GM21825 (cell line): ENCODE measurements around the gene CCDC167.
A peak's percentile ranks its signal among the peaks of the same experiment; 100 is the strongest.
"Not testable (repeated sequence)": the region's sequence is repeated elsewhere in the genome, so short reads cannot be mapped to it uniquely, and the experiment has no call there.

Experiments used
- ATAC-seq: cut with Tn5 transposase; IDR thresholded peaks from one replicate; pipeline ENCODE4 v1.9.1; 2021; ENCODE audit warnings: mild to moderate bottlenecking, moderate library complexity; ENCODE audit not compliant: unreplicated experiment

CCDC167 gene

DNA sequence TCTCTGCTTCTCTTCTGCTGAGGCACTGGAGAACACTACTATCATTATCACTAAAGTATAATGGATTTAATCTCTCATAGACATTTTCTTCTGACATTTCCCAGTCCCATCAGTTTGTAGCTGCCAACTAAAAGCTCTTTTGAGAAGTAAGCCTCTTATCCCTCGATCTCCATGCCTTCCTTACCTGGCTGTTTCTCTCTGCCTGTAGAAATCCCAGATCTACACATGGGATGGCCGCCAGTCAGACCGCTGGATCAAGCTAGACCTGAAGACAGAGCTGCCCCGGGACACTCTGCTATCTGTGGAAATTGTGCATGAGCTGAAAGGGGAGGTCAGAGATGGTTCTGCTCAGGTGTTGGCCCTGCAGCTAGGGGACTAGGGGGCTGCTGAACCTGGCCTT lies 25.4 kb downstream of the CCDC167 start:
- ATAC-seq: no peak

DNA sequence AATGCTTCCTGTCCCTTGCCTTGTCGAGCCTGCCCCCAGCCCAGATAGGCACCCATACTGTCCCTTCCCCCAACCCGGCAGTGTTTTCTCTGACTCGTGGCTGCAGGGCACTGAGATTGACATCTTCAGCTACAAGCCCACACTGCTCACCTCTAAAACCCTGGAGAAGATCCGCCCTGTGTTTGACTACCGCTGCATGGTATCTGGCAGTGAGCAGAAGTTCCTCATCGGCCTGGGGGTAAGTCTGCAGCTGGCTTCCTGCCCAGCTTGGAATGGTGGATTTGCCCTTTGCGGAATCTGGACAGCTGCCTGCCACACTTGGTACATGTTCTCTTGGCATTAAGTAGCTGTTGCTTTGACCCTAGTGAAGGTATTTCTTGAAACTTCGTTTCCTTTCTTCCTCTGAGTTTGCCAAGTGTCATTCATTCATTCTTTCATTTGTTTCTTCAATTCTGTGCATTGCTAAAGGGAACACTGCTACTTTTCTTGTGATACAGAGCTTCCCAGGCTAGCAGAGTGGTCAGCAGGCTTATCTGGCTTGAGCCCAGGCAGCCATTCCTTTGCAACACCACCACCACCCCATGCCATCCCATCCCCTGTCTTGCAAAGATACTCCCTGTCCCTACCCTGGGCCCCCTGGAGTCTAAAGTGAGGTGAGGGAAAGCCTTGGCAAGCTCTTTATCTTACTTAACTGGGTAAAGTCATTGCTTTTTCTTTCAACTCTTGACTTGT lies 26.2 kb downstream of the CCDC167 start:
- no peak for ATAC-seq

DNA sequence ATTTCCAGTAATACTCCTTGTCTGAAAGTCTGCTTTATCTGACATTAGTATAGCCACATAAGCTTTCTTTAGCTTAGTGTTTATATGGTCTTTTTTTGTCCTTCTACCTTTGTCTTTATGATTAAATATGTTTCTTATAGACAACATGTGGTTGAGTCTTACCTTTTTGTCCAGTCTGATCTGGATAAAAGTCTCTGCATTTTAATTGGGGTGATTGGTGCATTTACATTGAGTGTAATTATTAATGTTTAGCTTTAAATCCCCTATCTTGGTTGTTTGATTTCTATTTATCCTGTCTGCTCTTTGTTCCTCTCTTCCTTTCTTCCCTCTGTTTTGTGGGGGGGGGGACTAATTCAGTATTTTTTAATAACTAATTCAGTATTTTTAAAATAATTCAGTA lies 32.0 kb downstream of the CCDC167 start:
- ATAC-seq: no peak

DNA sequence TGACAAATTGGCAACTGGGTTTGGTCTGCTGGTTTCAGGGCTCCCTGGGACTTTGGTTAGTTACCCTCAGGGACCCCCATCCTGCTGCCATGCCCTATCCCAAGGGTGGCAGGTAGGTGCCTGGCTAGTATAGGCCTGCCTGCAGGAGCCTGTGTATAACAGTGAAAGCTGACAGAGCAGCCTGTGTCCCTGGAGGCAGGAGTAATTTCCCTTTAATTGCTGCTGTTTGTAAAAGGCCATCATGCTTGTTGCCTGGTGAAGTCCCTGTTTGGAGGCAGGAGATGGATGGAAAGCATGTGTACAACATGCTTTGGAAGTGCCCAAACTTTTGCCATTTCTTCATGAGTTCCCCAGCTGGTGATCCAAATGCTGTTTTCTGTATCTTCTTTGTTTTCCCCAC lies 36.6 kb downstream of the CCDC167 start:
- ATAC-seq: no peak

DNA sequence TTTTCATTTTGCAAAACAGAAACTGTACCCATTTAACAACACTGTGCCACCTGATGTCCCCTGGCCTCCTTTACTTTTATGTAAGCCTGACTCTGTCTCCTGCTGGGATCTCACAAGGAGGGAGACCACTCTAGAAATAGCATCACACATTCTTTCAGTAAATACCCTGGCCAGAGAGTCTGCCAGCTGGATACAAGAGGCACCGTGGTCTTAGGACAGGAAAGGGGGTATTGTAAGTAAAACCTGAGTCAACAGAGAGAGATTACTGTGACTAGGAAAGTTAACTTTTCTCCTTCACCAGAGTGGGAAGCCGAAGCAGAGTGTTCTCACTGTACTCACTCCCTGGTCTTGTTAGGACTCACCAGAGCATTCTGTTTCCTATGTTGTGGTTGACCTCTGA lies 38.9 kb downstream of the CCDC167 start:
- no peak for ATAC-seq

DNA sequence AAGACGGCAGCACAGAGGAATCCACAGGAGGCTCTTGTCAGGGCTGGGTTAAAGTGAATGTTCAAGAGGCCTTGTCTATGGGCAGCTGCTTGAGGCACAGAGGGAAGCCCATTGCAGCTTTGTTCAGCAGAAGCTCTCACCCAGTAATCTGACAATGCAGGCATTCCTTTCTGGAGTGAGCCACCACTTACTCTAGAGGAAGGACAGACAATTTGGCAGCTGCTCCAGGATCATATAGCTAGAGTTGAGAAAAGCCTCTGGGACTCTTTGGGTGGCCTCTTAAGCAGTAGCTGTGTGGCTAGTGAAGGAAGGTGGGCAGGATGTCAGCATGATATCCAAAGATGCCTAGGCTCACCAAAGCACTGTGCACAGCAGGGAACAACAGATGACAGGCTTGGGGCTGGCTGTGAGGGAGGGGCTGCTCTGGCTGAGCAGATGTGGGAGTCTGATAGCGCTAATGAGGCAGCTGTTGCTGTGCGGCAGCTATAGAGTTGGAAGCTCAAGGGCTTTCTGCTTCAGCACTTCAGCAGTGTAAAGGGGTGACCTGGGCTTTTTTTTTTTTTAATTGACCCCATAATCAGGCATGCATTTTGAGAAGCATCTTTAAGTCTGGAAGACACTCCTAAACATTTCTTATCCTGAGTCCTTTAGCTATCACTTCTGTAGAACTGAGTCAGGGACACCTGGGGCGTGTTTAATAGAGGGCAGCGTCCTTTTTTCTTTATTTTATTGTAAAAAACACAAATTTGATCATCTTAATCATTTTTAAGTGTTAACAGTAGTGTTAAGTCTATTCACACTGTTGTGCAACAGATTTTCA lies 39.5 kb downstream of the CCDC167 start:
- ATAC-seq: no peak

DNA sequence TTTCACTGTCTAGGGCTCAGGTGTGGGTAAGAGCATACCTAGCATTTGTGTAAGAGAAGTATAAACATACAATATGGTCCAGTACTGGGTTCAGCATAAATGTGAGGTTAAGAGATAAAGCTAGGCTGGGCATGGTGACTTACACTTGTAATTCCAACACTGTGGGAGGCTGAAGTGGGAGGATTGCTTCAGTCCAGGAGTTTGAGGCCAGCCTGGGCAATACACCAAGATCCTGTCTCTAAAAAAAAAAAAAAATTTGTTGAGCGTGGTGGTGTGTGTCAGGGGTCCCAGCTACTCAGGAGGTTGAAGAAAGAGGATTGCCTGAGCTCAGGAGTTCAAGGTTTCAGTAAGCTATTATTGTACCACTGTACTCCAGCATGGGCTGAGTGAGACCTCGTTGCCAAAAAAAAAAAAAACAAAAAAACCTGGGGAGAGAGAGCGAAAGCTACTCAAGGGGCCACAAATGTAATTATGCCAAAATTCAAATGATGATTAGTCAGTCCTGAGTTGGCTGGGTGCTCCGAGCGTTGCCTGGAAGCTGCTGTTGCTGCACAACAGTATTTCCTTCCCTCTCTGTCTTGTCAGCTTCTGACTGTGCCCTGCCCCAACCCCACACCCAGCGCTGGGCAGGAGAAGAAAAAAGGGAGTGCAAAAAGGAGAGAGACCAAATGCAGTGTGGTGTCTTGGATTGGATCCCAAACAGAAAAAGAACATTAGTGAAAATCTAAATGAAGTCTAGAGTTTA lies 42.7 kb downstream of the CCDC167 start:
- ATAC-seq: no peak

DNA sequence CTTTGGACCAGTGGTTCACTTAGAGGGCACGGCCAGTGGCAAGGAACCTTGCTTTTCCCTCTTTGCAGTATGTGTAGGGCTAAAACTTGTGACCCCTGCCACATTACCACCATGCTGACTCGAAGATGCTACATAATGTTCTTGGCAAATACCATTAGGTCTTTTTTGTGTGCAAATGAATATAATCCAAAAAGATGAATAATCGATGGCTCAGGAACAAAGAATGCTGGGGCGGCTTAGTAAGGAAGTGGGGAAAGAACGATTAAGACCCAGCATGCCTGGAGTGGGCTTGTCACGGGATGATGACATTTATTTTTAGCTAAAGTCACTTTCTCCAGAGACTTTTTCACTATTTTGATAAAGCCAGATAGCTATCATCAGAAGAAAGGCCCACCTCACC lies 43.6 kb downstream of the CCDC167 start:
- no peak for ATAC-seq

DNA sequence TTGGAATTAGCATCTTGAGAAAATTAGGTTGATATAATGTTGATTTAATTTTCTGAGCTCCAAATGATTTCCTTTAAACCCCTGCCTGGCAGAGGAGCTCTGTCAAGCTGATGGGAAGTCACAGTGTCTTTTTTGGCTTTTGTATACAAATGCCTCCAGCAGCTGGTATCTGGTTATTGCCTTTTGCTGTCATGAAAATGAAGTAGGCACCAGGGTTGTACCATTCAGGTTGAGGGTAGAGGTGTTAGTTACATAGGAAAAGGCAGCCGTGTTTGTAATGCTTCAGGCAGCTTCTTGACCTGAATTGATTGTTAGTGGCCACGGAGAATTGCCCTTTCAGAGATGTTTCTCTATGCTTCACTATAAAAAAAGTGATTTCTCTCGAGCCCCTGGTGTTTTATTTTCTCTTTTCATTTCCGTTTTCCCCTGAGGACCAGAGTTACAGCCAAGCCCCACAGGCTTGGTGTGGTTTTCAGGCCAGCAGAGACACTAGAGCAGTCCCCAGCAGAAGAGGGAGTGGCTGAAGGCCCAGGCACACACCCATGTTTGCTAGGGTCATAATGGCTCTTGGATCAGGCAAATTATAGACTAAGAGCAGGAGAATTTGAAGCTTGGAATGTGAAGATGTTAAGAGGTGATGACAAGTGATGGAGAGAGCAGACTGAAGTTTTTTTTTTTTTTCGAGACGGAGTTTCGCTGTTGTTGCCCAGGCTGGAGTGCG lies 45.1 kb downstream of the CCDC167 start:
- ATAC-seq: no peak

DNA sequence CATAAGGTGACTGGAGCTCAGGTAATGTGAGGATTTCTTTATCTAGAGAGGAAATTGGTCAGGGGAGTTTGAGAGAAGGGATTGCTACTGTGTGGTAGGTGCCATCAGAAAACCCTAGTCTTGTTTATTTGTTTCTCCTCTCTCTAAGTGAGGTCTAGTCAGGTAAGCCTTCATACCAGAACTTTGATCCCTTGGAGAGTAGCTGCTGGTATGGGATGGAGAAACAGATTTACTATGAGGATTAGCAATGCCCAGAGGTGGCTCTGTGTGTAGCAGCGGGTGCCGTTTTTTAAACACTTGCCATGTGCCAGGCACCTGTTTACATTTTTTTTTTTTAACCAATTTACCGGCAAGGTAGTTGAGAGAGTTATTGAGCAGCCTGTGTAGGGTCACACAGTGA lies 47.2 kb downstream of the CCDC167 start:
- no peak for ATAC-seq

DNA sequence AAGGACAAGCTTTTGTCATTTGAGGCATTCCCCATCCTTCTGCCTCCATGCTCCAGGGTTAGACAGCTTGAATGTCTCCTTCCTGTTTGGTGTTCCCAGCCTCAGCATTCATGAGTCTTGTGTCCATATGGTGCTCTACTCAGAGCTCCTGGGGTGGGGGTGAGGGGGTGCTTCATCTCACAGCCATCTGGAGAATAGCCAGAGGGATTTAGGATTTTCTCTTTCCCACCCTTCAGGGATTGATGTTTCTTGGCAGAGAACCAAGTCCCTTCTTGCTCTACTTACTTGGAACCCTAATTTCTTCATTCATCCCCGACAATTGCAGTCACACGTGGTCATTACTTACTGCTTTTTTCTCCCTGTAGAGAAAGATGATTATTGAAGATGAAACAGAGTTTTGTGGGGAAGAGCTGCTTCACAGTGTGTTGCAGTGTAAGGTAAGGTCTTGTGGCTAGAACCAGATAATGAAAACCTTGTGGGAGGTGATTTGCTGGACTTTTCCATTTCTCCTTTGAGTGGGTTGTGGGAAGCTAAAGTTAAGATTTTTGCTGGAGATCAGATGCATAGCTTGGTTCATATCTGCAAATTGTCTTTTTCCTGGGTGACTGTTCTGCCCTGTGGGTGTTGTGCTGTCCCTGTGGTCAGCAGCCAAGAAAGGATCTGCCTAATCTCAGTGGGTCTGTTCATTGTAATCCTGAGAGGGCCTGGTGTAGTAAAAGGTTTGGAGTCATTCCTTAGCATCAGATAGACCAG lies 48.1 kb downstream of the CCDC167 start:
- no peak for ATAC-seq

DNA sequence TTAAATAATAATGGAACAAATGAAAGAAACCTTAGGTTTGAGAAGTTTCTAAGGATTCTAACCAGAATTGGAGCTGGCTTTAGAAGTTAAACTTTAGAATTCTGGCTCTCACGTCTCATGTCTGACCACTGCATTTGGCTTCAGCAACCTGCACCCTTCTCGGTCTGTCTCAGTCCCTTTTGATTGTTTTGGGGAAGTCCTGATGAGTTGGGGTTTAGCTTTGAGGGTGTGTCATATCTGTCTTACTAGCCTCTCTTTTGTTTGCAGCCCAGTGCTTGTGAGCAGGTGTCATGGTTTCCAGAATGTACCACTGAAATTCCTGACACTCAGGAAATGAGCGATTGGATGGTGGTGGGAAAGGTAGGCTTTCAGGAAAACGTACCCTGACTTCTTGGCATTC lies 49.7 kb downstream of the CCDC167 start:
- ATAC-seq: no peak

DNA sequence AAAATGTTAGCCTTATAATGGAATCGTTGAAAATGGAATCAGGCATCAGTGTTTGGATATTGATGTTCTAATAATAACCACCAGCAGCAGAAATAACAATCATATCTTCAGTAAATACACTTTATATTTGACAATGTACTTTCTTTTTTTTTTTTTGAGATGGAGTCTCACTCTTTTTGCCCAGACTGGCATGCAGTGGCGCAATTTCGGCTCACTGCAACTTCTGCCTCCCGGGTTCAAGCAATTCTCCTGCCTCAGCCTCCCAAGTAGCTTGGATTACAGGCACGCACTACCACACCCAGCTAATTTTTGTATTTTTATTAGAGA lies 56.5 kb downstream of the CCDC167 start:
- ATAC-seq: not testable (repeated sequence)

DNA sequence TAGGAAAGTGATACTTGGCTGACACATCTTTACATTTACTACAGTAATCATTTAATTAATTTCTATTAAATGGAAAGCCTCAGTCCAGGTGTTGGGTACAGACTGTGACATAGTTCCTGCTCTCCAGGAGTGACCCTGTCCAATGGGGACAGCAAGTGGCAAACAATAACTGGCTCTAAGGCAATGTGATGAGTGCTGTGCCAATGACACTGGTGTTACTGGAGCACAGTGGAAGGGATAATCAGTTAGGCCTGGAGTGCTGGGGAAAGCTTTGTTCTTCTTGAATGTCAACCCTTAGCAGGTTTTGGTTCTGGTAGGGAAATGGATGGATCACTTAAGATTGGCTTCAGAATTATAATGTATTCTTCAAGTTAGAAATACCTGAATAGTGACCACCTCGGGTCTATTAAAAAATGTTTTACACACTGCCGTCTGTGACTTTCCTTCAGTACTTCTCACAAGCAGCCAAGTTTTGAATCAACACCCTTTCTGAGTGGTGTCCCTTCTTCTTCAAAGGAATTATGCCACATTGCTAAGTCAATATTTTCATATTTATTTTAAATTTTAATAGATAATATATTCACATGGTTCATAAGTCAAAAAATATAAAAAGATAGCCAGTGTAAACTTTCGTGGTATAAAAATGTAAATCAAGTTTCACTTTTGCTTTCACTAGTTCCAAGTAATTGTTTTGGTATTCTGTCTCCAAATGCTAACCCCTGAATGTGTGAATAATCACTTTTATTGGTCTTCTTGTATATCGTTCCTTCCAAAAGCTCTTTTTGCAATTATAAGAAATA lies 57.1 kb downstream of the CCDC167 start:
- no peak for ATAC-seq

DNA sequence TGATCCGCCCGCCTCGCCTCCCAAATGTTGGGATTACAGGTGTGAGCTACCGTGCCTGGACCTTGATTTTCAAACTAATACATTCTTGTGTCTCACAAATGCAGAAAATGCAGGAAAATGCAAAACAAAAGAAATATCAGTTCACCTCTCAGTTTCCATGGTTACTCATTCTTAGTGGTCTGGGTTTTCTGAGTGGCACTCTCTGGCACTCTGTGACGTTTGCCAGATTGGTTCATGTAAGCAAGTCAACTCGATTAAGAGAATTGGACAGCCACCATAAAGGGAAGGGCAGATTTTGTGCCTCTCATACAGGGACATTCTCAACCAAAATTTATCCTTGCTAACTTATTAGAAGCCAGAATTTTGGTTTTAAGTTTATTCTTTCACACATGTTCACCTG lies 58.0 kb downstream of the CCDC167 start:
- ATAC-seq: no peak

DNA sequence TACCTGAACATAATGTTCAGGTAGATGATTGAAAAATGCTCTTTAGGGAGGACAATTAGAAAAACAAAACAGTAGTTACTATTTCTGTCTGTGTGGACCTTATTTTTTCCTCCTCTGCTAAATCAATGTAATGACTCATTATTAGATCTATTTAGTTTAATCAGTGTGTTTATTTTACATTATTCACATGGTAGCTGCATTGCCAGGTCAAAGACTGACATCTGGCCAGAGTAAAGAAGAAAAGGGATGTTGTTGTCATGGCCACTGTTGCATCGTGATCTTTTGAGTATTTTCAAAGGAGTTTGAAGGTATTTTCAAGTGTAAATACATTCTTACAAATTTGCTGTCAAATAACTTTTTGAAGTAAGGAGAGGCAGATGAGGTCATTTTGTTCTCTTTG lies 60.8 kb downstream of the CCDC167 start:
- no peak for ATAC-seq

DNA sequence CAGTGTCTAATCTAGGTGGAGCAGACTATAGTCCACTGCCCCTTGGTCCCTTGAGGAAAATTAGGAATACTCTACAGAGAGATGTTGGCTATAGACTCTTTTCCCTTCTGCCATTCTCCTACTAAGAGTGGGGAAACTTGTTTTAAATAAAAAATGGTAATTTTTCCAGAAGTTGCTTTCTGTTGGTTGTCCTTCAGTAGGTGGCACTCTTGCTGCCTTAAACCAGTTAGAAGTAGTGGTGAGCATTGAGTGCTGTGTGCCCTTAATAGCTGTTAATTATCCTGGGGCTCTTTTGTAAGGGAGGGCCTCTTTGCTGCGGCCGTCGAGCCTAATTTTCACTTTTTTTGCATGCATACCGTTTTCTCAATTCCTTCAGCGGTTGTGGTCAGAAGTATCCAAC lies 63.9 kb downstream of the CCDC167 start:
- no peak for ATAC-seq

DNA sequence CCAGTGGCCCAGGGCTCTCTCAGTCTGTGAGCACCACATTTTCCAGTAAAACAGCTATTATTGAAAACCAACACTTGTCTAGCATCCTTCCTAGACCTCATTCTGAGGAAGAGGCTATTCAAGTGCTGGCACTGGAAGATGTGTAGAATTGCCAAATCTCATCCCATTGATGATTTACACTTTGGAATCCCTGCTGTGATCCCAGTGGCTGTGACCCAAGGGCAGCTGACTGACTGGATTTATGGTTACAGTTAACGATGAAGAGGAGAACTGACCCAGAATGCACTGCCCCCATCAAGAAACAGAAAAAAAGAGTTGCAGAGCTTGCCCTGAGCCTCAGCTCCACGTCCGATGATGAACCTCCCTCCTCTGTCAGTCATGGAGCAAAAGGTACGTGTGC lies 64.3 kb downstream of the CCDC167 start:
- ATAC-seq: no peak

DNA sequence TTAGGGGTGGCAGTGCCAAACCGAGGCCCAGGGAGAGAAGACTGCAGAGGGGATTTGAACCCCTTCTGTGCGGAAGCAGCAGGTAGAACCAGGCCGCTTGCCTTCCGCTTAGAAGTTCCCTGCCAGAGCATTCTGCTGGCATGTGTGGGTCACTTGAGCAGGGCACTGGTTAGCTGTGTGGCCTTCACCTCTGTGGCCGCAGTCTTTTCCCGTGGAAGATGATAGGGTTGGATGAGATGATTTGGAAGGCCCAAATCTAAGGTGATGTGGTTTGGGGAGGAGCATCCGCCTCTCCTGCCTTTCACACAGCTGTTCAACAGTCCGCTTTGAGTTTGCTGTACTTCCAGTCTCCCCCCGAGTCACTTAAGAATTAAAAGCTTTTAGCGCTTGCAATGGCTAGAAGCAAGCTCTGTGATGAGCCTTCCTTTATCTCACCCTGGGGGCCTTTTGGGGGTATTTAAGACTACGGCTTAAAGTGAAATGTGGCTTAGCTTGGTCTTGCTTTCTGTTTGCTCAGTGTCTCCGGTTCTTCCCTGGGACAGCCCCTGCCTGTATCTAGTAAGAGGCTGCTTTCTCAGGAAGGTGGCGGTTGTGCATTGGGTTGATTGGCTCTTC lies 65.9 kb downstream of the CCDC167 start:
- peak; percentile 34 for ATAC-seq
